Amniotic epithelial cell (primary cell): ENCODE measurements around the gene RRBP1.

ENCODE experiments used
- DNase-seq: peaks from one replicate; pipeline ENCODE4 v3.0.0-alpha.2; 2010; ENCODE audit warnings: low read depth

Gene RRBP1

GRCh38 chr20:17634661-17635331 lies 47.2 kb downstream of the RRBP1 start:
- no peak for DNase-seq

GRCh38 chr20:17633850-17634500 lies 48.1 kb downstream of the RRBP1 start:
- no peak for DNase-seq

- no peak for DNase-seq
Observed at GRCh38 chr20:17633221-17633849, 48.7 kb downstream of the RRBP1 start.

- DNase-seq: no peak
Observed at GRCh38 chr20:17631576-17632319, 50.3 kb downstream of the RRBP1 start.

GRCh38 chr20:17630806-17631195 lies 51.2 kb downstream of the RRBP1 start:
- DNase-seq: no peak

GRCh38 chr20:17630151-17630805 lies 51.8 kb downstream of the RRBP1 start:
- no peak for DNase-seq

GRCh38 chr20:17629678-17630089 lies 52.4 kb downstream of the RRBP1 start:
- DNase-seq: no peak

- no peak for DNase-seq
Observed at GRCh38 chr20:17629025-17629424, 53.0 kb downstream of the RRBP1 start.

- no peak for DNase-seq
Observed at GRCh38 chr20:17628101-17628841, 53.8 kb downstream of the RRBP1 start.

GRCh38 chr20:17627101-17627955 lies 54.7 kb downstream of the RRBP1 start:
- no peak for DNase-seq

GRCh38 chr20:17626217-17627007 lies 55.6 kb downstream of the RRBP1 start:
- no peak for DNase-seq

GRCh38 chr20:17625246-17626051 lies 56.6 kb downstream of the RRBP1 start:
- DNase-seq: no peak

- no peak for DNase-seq
Observed at GRCh38 chr20:17624551-17625245, 57.3 kb downstream of the RRBP1 start.

- no peak for DNase-seq
Observed at GRCh38 chr20:17624070-17624469, 58.0 kb downstream of the RRBP1 start.

- DNase-seq: no peak
Observed at GRCh38 chr20:17622851-17623508, 59.1 kb downstream of the RRBP1 start.

GRCh38 chr20:17622086-17622850 lies 59.8 kb downstream of the RRBP1 start:
- DNase-seq: no peak
